AG10803 (cell line): ENCODE measurements around the gene ZDHHC6.

Source experiments
- DNase-seq: peaks from one replicate; pipeline ENCODE4 v3.0.0; 2010; ENCODE audit warnings: low read depth
- H3K4me3 ChIP-seq: 2 replicates; pipeline ENCODE4 v1.5.1; 2011; ENCODE audit warnings: mild to moderate bottlenecking, low read length, control low read depth
- CTCF ChIP-seq: conservative IDR thresholded peaks from 2 replicates; pipeline ENCODE4 v1.5.1; 2011; ENCODE audit warnings: mild to moderate bottlenecking, low read length, control low read depth, inconsistent platforms

Gene ZDHHC6

GRCh38 chr10:112461029-112461887 lies 14.5 kb upstream of the ZDHHC6 start:
- H3K4me3 ChIP-seq = no peak overlapping the region
- TF ChIP-seq CTCF = no peak
- peak; percentile 88 for DNase-seq

- no peak for TF ChIP-seq CTCF
- DNase-seq = no peak
- no peak overlapping the region for H3K4me3 ChIP-seq
Measured at GRCh38 chr10:112460366-112460765, 13.7 kb upstream of the ZDHHC6 start.

GRCh38 chr10:112456533-112456932 lies 9.8 kb upstream of the ZDHHC6 start:
- no peak overlapping the region for H3K4me3 ChIP-seq
- DNase-seq = no peak
- TF ChIP-seq CTCF = no peak

- no peak for DNase-seq
- TF ChIP-seq CTCF = no peak
- H3K4me3 ChIP-seq = no peak overlapping the region
Measured at GRCh38 chr10:112454910-112455779, 8.4 kb upstream of the ZDHHC6 start.

- no peak for TF ChIP-seq CTCF
- no peak for DNase-seq
- no peak overlapping the region for H3K4me3 ChIP-seq
Measured at GRCh38 chr10:112448888-112449287, 2.2 kb upstream of the ZDHHC6 start.

- H3K4me3 ChIP-seq = peak overlapping the region; percentile 94
- TF ChIP-seq CTCF = no peak
- no peak for DNase-seq
Measured at GRCh38 chr10:112447620-112447928, 860 bp upstream of the ZDHHC6 start.
